H1 (cell line): ENCODE data around the gene IAPP. TPM values are rescaled to one million over a fixed set of nuclear protein-coding genes. Genes with fewer than 3 reads are reported as not detected.

Experiments
- CTCF ChIA-PET: fragments of 300-600 bp; sonication (Branson Sonifier 250); formaldehyde crosslinking; loops from one replicate; lab custom pipeline; 2021; ENCODE audit not compliant: partially characterized antibody; lab: Charles Lee
- POLR2A ChIA-PET: fragments of 300-600 bp; sonication (Branson Sonifier 250); formaldehyde crosslinking; loops from one replicate; lab custom pipeline; 2021; ENCODE audit warnings: inconsistent platforms; ENCODE audit not compliant: partially characterized antibody; lab: Charles Lee
- DNase-seq, 2 experiments: peaks; one replicate each; pipeline versions ENCODE4 v3.0.0 to v3.0.0-alpha.2; 2010 to 2022; ENCODE audit warnings: low spot score in 2 of 2, low read depth in 1 of 2, mixed read lengths in 1 of 2
- FAIRE-seq: peaks from 2 replicates; lab custom pipeline; 2011; peaks lifted over from hg19 to GRCh38; lab: Jason Lieb, UNC
- H2AFZ ChIP-seq: 2 replicates; pipeline ENCODE4 v1.8.1; 2012; ENCODE audit warnings: low read length, inconsistent platforms
- H2AK5ac ChIP-seq: 2 replicates; pipeline ENCODE4 v1.6.1; 2013; ENCODE audit warnings: low read depth, low read length
- H2BK120ac ChIP-seq: replicated peaks from 2 replicates; pipeline ENCODE3; 2013; ENCODE audit warnings: low read depth, low read length, inconsistent platforms
- H2BK12ac ChIP-seq: 2 replicates; pipeline ENCODE4 v1.6.1; 2013; ENCODE audit warnings: low read depth, low read length
- H2BK15ac ChIP-seq: 2 replicates; pipeline ENCODE4 v1.6.1; 2013; ENCODE audit warnings: low read length
- H2BK20ac ChIP-seq: 2 replicates; pipeline ENCODE4 v1.6.1; 2013; ENCODE audit warnings: low read length
- H2BK5ac ChIP-seq: 2 replicates; pipeline ENCODE4 v1.6.1; 2013; ENCODE audit warnings: low read depth, low read length
- H3K14ac ChIP-seq: 2 replicates; pipeline ENCODE4 v1.6.1; 2013; ENCODE audit warnings: inconsistent platforms; ENCODE audit not compliant: insufficient read length
- H3K18ac ChIP-seq: 2 replicates; pipeline ENCODE4 v1.6.1; 2013; ENCODE audit warnings: low read length; ENCODE audit errors: extremely low read depth
- H3K23ac ChIP-seq: 2 replicates; pipeline ENCODE4 v1.6.1; 2013; ENCODE audit warnings: inconsistent platforms; ENCODE audit not compliant: insufficient read length
- H3K23me2 ChIP-seq: 2 replicates; pipeline ENCODE4 v1.6.1; 2013; ENCODE audit warnings: low read depth, low read length
- H3K27ac ChIP-seq: 2 replicates; pipeline ENCODE4 v1.6.1; 2011; ENCODE audit warnings: low read depth, low read length, inconsistent platforms
- H3K27me3 ChIP-seq, 4 experiments: replicated peaks in 1 of 4; 1 replicate in 1 of 4; 2 replicates in 3 of 4; pipeline versions ENCODE4 v1.6.1 to v1.8.1; 2011 to 2013; ENCODE audit warnings: low read length in 3 of 4, mild to moderate bottlenecking in 3 of 4, inconsistent platforms in 2 of 4, mixed read lengths in 2 of 4, moderate library complexity in 1 of 4; ENCODE audit not compliant: control insufficient read depth in 3 of 4, insufficient read depth in 3 of 4; ENCODE audit errors: extremely low read depth in 1 of 4
- H3K36me3 ChIP-seq, 4 experiments: 2 replicates each; pipeline versions ENCODE4 v1.6.1 to v1.8.1; 2011 to 2013; ENCODE audit warnings: mild to moderate bottlenecking in 4 of 4, low read length in 3 of 4, moderate library complexity in 2 of 4, control low read depth in 1 of 4, inconsistent platforms in 1 of 4; ENCODE audit not compliant: insufficient read depth in 4 of 4, control insufficient read depth in 2 of 4
- H3K4ac ChIP-seq: replicated peaks from 2 replicates; pipeline ENCODE3; 2013; ENCODE audit warnings: low read length, low read depth, mixed read lengths, inconsistent platforms; ENCODE audit not compliant: insufficient read length
- H3K4me1 ChIP-seq, 4 experiments: replicated peaks in 1 of 4; 1 replicate in 1 of 4; 2 replicates in 3 of 4; pipeline versions ENCODE4 v1.6.1 to v1.8.1; 2011 to 2013; ENCODE audit warnings: low read length in 3 of 4, inconsistent platforms in 2 of 4, mixed read lengths in 1 of 4; ENCODE audit not compliant: insufficient read depth in 4 of 4, control insufficient read depth in 3 of 4
- H3K4me2 ChIP-seq, 2 experiments: 2 replicates each; pipeline versions ENCODE4 v1.6.1 to v1.8.1; 2011 to 2013; ENCODE audit warnings: low read depth in 2 of 2, low read length in 2 of 2, control low read depth in 1 of 2, inconsistent platforms in 1 of 2, mild to moderate bottlenecking in 1 of 2; ENCODE audit not compliant: insufficient read depth in 1 of 2
- H3K4me3 ChIP-seq, 4 experiments: fragments of 200-600, 300-600 bp in 1 of 4; sonication (generic), shearing (Covaris generic), sonication (Bioruptor Twin) in 1 of 4; 2 replicates each; pipeline versions ENCODE4 v1.5.1 to v1.8.1; 2011 to 2016; ENCODE audit warnings: low read length in 4 of 4, low read depth in 3 of 4, control low read depth in 2 of 4, inconsistent platforms in 2 of 4, mild to moderate bottlenecking in 2 of 4, mixed read lengths in 1 of 4, moderate library complexity in 1 of 4; ENCODE audit not compliant: insufficient read depth in 2 of 4; ENCODE audit errors: extremely low read depth in 1 of 4
- H3K56ac ChIP-seq: replicated peaks from 2 replicates; pipeline ENCODE3; 2013; ENCODE audit warnings: low read depth, mild to moderate bottlenecking, mixed read lengths, low read length, inconsistent platforms; ENCODE audit not compliant: insufficient read length
- H3K79me1 ChIP-seq: 2 replicates; pipeline ENCODE4 v1.6.1; 2013; ENCODE audit warnings: low read depth, low read length, control low read depth
- H3K79me2 ChIP-seq, 2 experiments: 2 replicates each; pipeline versions ENCODE4 v1.6.1 to v1.8.1; 2012 to 2013; ENCODE audit warnings: low read length in 2 of 2, mild to moderate bottlenecking in 2 of 2, inconsistent platforms in 1 of 2; ENCODE audit not compliant: insufficient read depth in 2 of 2, control insufficient read depth in 1 of 2
- H3K9ac ChIP-seq, 4 experiments: replicated peaks in 1 of 4; 1 replicate in 1 of 4; 2 replicates in 3 of 4; pipeline versions ENCODE4 v1.6.1 to v1.8.1; 2011 to 2013; ENCODE audit warnings: low read depth in 3 of 4, low read length in 3 of 4, control low read depth in 2 of 4, mild to moderate bottlenecking in 2 of 4, moderate library complexity in 2 of 4, inconsistent platforms in 1 of 4; ENCODE audit errors: extremely low read depth in 1 of 4
- H3K9me3 ChIP-seq, 2 experiments: 2 replicates each; pipeline versions ENCODE4 v1.6.1 to v1.8.1; 2012 to 2013; ENCODE audit warnings: mild to moderate bottlenecking in 2 of 2, moderate library complexity in 2 of 2, control low read depth in 1 of 2, inconsistent platforms in 1 of 2, low read depth in 1 of 2, low read length in 1 of 2, mixed read lengths in 1 of 2; ENCODE audit not compliant: insufficient read depth in 2 of 2
- H4K20me1 ChIP-seq, 2 experiments: replicated peaks in 1 of 2; 2 replicates each; pipeline versions ENCODE3 to v1.8.1; 2011 to 2013; ENCODE audit warnings: inconsistent platforms in 2 of 2, low read length in 2 of 2, mild to moderate bottlenecking in 1 of 2; ENCODE audit not compliant: insufficient read depth in 2 of 2, control insufficient read depth in 1 of 2
- H4K5ac ChIP-seq: 2 replicates; pipeline ENCODE4 v1.6.1; 2013; ENCODE audit warnings: low read length, low read depth, mixed read lengths, inconsistent platforms; ENCODE audit not compliant: insufficient read length
- H4K8ac ChIP-seq: 2 replicates; pipeline ENCODE4 v1.8.0; 2013; ENCODE audit warnings: mild to moderate bottlenecking, moderate library complexity, low read length, inconsistent platforms; ENCODE audit not compliant: insufficient read depth; ENCODE audit errors: extremely low read depth
- H4K91ac ChIP-seq: replicated peaks from 2 replicates; pipeline ENCODE3; 2013; ENCODE audit warnings: low read length, mixed read lengths, inconsistent platforms; ENCODE audit not compliant: insufficient read length
- ASH2L ChIP-seq: fragments of 200-600, 300-600 bp; sonication (generic); IDR thresholded peaks from one replicate; pipeline ENCODE4 v1.7.1; 2017; ENCODE audit warnings: low read length
- BACH1 ChIP-seq: IDR thresholded peaks from 2 replicates; pipeline ENCODE4 v1.6.1; 2012; ENCODE audit warnings: low read length, improper control_type of control experiment
- GABPA ChIP-seq: IDR thresholded peaks from 2 replicates; pipeline ENCODE4 v1.6.1; 2011; ENCODE audit warnings: mild to moderate bottlenecking, low read length, moderate library complexity, borderline replicate concordance; ENCODE audit not compliant: insufficient read depth
- HDAC2 ChIP-seq, 2 experiments: fragments of 300-600 bp in 1 of 2; sonication (generic) in 1 of 2; IDR thresholded peaks; 2 replicates each; pipeline ENCODE4 v1.6.1; 2011 to 2012; ENCODE audit warnings: low read depth in 2 of 2, low read length in 2 of 2, mild to moderate bottlenecking in 2 of 2, moderate library complexity in 2 of 2, borderline replicate concordance in 1 of 2, inconsistent platforms in 1 of 2
- JUND ChIP-seq: IDR thresholded peaks from 2 replicates; pipeline ENCODE4 v1.6.1; 2011; ENCODE audit warnings: mild to moderate bottlenecking, improper control_type of control experiment, low read length
- PHF8 ChIP-seq: fragments of 200-600 bp; sonication (generic); conservative IDR thresholded peaks from 2 replicates; pipeline ENCODE4 v1.7.1; 2012; ENCODE audit warnings: low read depth, mild to moderate bottlenecking, inconsistent platforms, low read length, moderate library complexity
- TCF12 ChIP-seq: IDR thresholded peaks from 2 replicates; pipeline ENCODE4 v1.6.1; 2011; ENCODE audit warnings: low read depth, mild to moderate bottlenecking, low read length
- TEAD4 ChIP-seq: IDR thresholded peaks from 2 replicates; pipeline ENCODE4 v1.6.1; 2012; ENCODE audit warnings: low read depth, low read length, inconsistent platforms, mixed read lengths
- WGBS, 2 experiments: shearing (Covaris generic) in 1 of 2; methylation state at CpG; one replicate each; pipeline versions ENCODE4 v1.1.6 to v1.1.7; 2013 to 2015; ENCODE audit warnings: low lambda C conversion rate in 2 of 2, mixed read lengths in 2 of 2, inconsistent platforms in 1 of 2, low coverage in 1 of 2, missing lambda C conversion rate in 1 of 2; ENCODE audit not compliant: insufficient replicate concordance in 2 of 2, insufficient coverage in 1 of 2, insufficient read length in 1 of 2; ENCODE audit errors: extremely low coverage in 1 of 2, missing lambda C conversion rate in 1 of 2; 5-methylcytosine and 5-hydroxymethylcytosine counted together
- polyA plus RNA-seq, 7 experiments: library from polyadenylated mRNA; depleted of rRNA in 3 of 7; stranded (reverse) in 5 of 7; unstranded in 2 of 7; fragments of >200 nt in 5 of 7; fragments of 200-250 nt in 2 of 7; gene quantifications; 1 replicate in 5 of 7; 2 replicates in 1 of 7; 4 replicates in 1 of 7; pipeline versions ENCODE4 v1.2.1 to v1.2.3, GENCODE V29; 2011 to 2013; ENCODE audit warnings: missing spikeins in 2 of 7, mixed read lengths in 2 of 7
- total RNA-seq: library from RNA; stranded (reverse); fragmentation: NEBNext Ultra II Directional; extraction: Animal tissue kit (Norgen Biotek cat#: 25700); gene quantifications from 2 replicates; pipeline ENCODE4 v1.2.1, GENCODE V29; 2021

The IAPP gene
- total and polyA plus RNA-seq, 2 of the 8 experiments (the other 6 are each of a cell fraction or from before 2014, with no cell fraction given), result not detected

GRCh38 chr12:21416511-21417121 is 43.9 kb downstream of the IAPP start:
- Histone ChIP-seq H3K79me1 (no peaks in the 10 kb centered on the region), H2BK20ac (no peak overlapping the region), H3K36me3 (no peaks in the 10 kb centered on the region), H2BK12ac (no peak overlapping the region), H4K8ac (no peak overlapping the region), H3K23ac (no peak overlapping the region), H3K79me2 (no peaks in the 10 kb centered on the region), H3K9ac (no peak overlapping the region), H4K5ac (no peak overlapping the region), H2BK15ac (no peak overlapping the region), H3K4me3 (no peak overlapping the region), H4K91ac (no peak overlapping the region), H3K4me1 (0 out of 7 replicates have a peak, but pooled peaks cover 0 to 6% (median 0%) of the 10 kb centered on the region in 4 experiments), H2AK5ac (no peak overlapping the region), H3K4ac (no peak overlapping the region), H4K20me1 (no peaks in the 10 kb centered on the region), H3K9me3 (no peaks in the 10 kb centered on the region), H2AFZ (no peak overlapping the region), H3K27me3 (no peaks in the 10 kb centered on the region), H3K14ac (no peak overlapping the region), H3K56ac (no peak overlapping the region), H2BK5ac (no peak overlapping the region), H3K27ac (no peak overlapping the region), H3K23me2 (no peaks in the 10 kb centered on the region; the same call in 1 of the 2 replicates), H2BK120ac (no peak overlapping the region), H3K4me2 (no peak overlapping the region), H3K18ac (no peak overlapping the region)
- 86% methylated on average over 4 of the region's 4 CpGs; no CpG with 5 or more reads in 1 of the 2 experiments for WGBS, 2 experiments
- no peak for FAIRE-seq
- no peak for DNase-seq
- no peak for TF ChIP-seq GABPA
- no peak for TF ChIP-seq JUND
- 0 out of 2 replicates have a peak, but pooled peaks have one; percentile 5 for TF ChIP-seq TEAD4
- TF ChIP-seq HDAC2 (IDR thresholded peaks at IDR 0.05; ENCODE audit: borderline replicate concordance in 1 of 2, low read depth in 2 of 2, low read length in 2 of 2), result no peak
- no peak for TF ChIP-seq ASH2L
- no peak for TF ChIP-seq TCF12
- TF ChIP-seq BACH1, result no peak
- TF ChIP-seq PHF8, result no peak
- CTCF ChIA-PET, result interaction anchor here (0.5 to 0.7 kb wide), 2 partner anchors 23 to 34 kb away, joined by 3 to 5 read pairs; no protein-coding TSS in a partner anchor
- POLR2A ChIA-PET, result interaction anchor here (1.1 kb wide), 1 partner anchor 21 kb away, joined by 4 read pairs; the partner anchor contains the start of gene PYROXD1
